Body of pancreas (tissue), 4 donors: ENCODE measurements around the gene CALCOCO1.

ENCODE experiments used
- CTCF ChIP-seq, 7 experiments: fragments of 450-650 bp in 4 of 7; fragments of 200-600 bp in 3 of 7; sonication (generic) in 3 of 7; IDR thresholded peaks; one replicate each; pipeline ENCODE4 v1.5.1; 2016 to 2019; ENCODE audit warnings: antibody characterized with exemption in 7 of 7
- POLR2A ChIP-seq, 3 donors: fragments of 450-650 bp; IDR thresholded peaks; one replicate each; pipeline ENCODE4 v1.6.1; 2016; ENCODE audit warnings: antibody characterized with exemption in 3 of 3, mild to moderate bottlenecking in 2 of 3

GRCh38 chr12:53737093-53737808, 10.0 kb upstream of the CALCOCO1 start:
- no peak for TF ChIP-seq POLR2A (IDR thresholded peaks at IDR 0.05)
- TF ChIP-seq CTCF (IDR thresholded peaks at IDR 0.05) = no peak
